ENCODE results near the gene MAPK4. TPM values are rescaled to one million over a fixed set of nuclear protein-coding genes. Genes with fewer than 3 reads are reported as not detected.

The MAPK4 gene
- total and polyA plus RNA-seq, 2 of the 4 experiments (the other 2 are of a cell fraction), result not detected

DNA sequence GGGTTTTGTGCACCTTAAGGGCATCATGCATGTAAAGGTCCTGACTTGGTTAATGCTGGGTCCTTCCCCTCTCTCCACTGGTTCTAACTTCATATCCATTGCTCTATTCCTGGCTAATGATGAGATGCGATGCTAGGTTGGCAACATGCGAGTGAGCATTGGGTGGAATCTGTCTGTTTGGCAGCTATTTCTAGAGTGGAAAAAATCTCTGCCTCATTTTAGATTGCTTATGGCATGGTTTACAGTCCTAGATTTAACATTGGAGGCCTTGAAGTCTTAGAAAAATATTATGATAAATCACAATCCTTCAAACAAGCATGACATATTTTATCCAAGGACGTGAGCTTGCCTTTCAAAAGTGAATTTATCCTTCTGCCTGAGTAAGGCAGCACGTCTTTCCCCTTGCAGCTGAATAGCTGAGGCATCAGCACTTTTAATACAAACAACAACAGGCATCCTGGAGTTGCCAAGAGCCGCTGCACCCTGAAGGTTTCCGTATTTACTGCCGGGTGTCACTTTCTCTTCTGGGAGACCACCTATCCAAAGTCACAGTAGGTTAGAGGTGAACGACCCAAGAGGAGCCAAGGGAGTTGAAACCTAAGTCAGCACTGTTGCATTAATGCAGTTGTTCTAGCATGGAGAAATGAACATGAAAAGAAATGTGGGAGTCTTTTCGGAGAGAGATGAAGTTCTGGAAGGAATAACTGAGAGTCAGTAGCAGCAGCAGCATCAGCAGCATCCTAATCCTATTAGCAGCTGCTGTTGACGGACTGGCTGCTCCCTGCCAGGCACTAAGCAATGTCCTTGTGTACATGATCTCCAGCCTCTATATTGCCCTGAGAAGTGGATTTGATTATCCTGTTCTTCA is 78.4 kb downstream of the MAPK4 start:
- no peak overlapping the region for H2AK9ac ChIP-seq (replicated peaks; ENCODE audit: low read depth, low read length, poor library complexity)
- no peaks in the 10 kb centered on the region for H3K9me3 ChIP-seq (ENCODE audit: control insufficient read depth, insufficient read depth, low read length)
- no peak overlapping the region for H2BK20ac ChIP-seq (ENCODE audit: low read depth, low read length)
- H2AFZ ChIP-seq (replicated peaks; ENCODE audit: low read length, poor library complexity), result no peak overlapping the region
- H3K27me3 ChIP-seq (ENCODE audit: control insufficient read depth, insufficient read depth, low read length), result no peaks in the 10 kb centered on the region
- no peak overlapping the region for H2BK120ac ChIP-seq (ENCODE audit: low read depth, low read length)
- DNase-seq, result no peak
- H3K4me3 ChIP-seq (ENCODE audit: insufficient read depth, low read depth, low read length), result no peak overlapping the region
- H2BK15ac ChIP-seq (ENCODE audit: low read depth, low read length), result no peak overlapping the region
- no peak overlapping the region for H3K9ac ChIP-seq (ENCODE audit: low read depth, low read length)
- WGBS, 2 experiments (ENCODE audit: extremely low coverage in 2 of 2, insufficient read length in 1 of 2), result 17% methylated on average over 3 of the region's 10 CpGs; no CpG with 5 or more reads in 1 of the 2 experiments
- no peaks in the 10 kb centered on the region for H3K9me1 ChIP-seq (ENCODE audit: insufficient read depth, low read length)
- H3K23ac ChIP-seq (ENCODE audit: low read depth, low read length), result no peak overlapping the region
- in situ Hi-C loops (cut with MboI; ENCODE audit: low sequenced_read_pairs), result no loop called here
- H3K18ac ChIP-seq (ENCODE audit: low read depth, low read length), result no peak overlapping the region
- CTCF ChIA-PET, result no interaction called here
- no peak overlapping the region for H2BK5ac ChIP-seq (ENCODE audit: low read depth, low read length, poor library complexity, severe bottlenecking)
- H4K8ac ChIP-seq (ENCODE audit: low read depth in 2 of 2, low read length in 2 of 2), result no peak overlapping the region
- H3K56ac ChIP-seq (ENCODE audit: extremely low read depth, insufficient read depth, low read length), result no peak overlapping the region
- no peak overlapping the region for H2AK5ac ChIP-seq (ENCODE audit: low read depth, low read length)
- H3K79me1 ChIP-seq (ENCODE audit: low read depth in 1 of 2, low read length in 2 of 2), result no peaks in the 10 kb centered on the region
- ATAC-seq (ENCODE audit: low read depth), result no peak
- H3K4ac ChIP-seq (ENCODE audit: low read depth, low read length), result no peak overlapping the region
- no TSS peak for BruUV-seq (replicated peaks)
- H4K20me1 ChIP-seq (ENCODE audit: insufficient read depth, low read length), result no peaks in the 10 kb centered on the region
- POLR2A ChIA-PET (ENCODE audit: unreplicated experiment), result no interaction called here
- H3K4me1 ChIP-seq (ENCODE audit: control insufficient read depth, insufficient read depth, low read length), result no peaks in the 10 kb centered on the region
- dilution Hi-C loops (cut with HindIII; ENCODE audit: low sequenced_read_pairs, unreplicated experiment), result no loop called here
- H3K27ac ChIP-seq (ENCODE audit: insufficient read depth, low read length), result no peak overlapping the region
- H4K91ac ChIP-seq (ENCODE audit: insufficient read depth, low read depth, low read length), result no peak overlapping the region
- H3K4me2 ChIP-seq (ENCODE audit: low read depth, low read length), result no peak overlapping the region
- H4K5ac ChIP-seq (ENCODE audit: low read depth, low read length), result no peak overlapping the region
- H3K14ac ChIP-seq (replicated peaks; ENCODE audit: low read depth, low read length), result no peak overlapping the region
- intact Hi-C loops (cut with micrococcal nuclease), result no loop called here
- H3K36me3 ChIP-seq (ENCODE audit: control insufficient read depth, insufficient read depth, low read length), result no peaks in the 10 kb centered on the region
- TF ChIP-seq MAZ (IDR thresholded peaks at IDR 0.05; ENCODE audit: borderline replicate concordance, low read depth, low read length) (no peak), MAFK (IDR thresholded peaks at IDR 0.05; ENCODE audit: low read depth, low read length) (no peak), BHLHE40 (IDR thresholded peaks at IDR 0.05; ENCODE audit: low read depth, low read length) (no peak), CEBPB (IDR thresholded peaks at IDR 0.05; ENCODE audit: low read depth, low read length) (no peak), FOS (IDR thresholded peaks at IDR 0.05; ENCODE audit: low read depth, low read length) (no peak), RAD21 (IDR thresholded peaks at IDR 0.05; ENCODE audit: low read length) (no peak), RCOR1 (IDR thresholded peaks at IDR 0.05; ENCODE audit: insufficient replicate concordance, low read length) (no peak), POLR2A (IDR thresholded peaks at IDR 0.05; ENCODE audit: low read depth, low read length) (no peak), SMC3 (IDR thresholded peaks at IDR 0.05; ENCODE audit: low read depth, low read length) (no peak), USF2 (IDR thresholded peaks at IDR 0.05; ENCODE audit: low read depth, low read length) (no peak), NFE2L2 (IDR thresholded peaks at IDR 0.05; ENCODE audit: low read depth, low read length) (no peak), RFX5 (IDR thresholded peaks at IDR 0.05; ENCODE audit: low read depth, low read length) (no peak), MXI1 (IDR thresholded peaks at IDR 0.05; ENCODE audit: borderline replicate concordance, low read depth, low read length) (no peak), CHD1 (IDR thresholded peaks at IDR 0.05; ENCODE audit: low read depth, low read length) (no peak), ELK1 (IDR thresholded peaks at IDR 0.05; ENCODE audit: borderline replicate concordance, low read depth, low read length) (no peak)
